ENCODE measurements around the gene ANKRD36.
"Not testable (repeated sequence)": the region's sequence is repeated elsewhere in the genome, so short reads cannot be mapped to it uniquely, and the experiment has no call there.

GRCh38 chr2:97197251-97197650, 84.3 kb downstream of the ANKRD36 start:
- not testable (repeated sequence) for TF ChIP-seq CTCF (IDR thresholded peaks at IDR 0.05; ENCODE audit: low read length); EZH2 (IDR thresholded peaks at IDR 0.05; ENCODE audit: borderline replicate concordance, low read length)

All from OCI-LY1 (cell line).